ENCODE data around the gene HS3ST6. TPM values are rescaled to one million over a fixed set of nuclear protein-coding genes. Genes with fewer than 3 reads are reported as not detected.
"Not testable (repeated sequence)": the region's sequence is repeated elsewhere in the genome, so short reads cannot be mapped to it uniquely, and the experiment has no call there.

The HS3ST6 gene
- total and polyA plus RNA-seq, 9 of the 15 experiments (the other 6 are each of a cell fraction or from before 2014, with no cell fraction given) = not detected

- TF ChIP-seq FOXJ3 (CRISPR knock-in tag; IDR thresholded peaks at IDR 0.05) (no peak), PCBP2 (IDR thresholded peaks at IDR 0.05; ENCODE audit: low read depth, low read length, poor library complexity, severe bottlenecking) (no peak), CEBPB (tag; IDR thresholded peaks at IDR 0.05) (peak; percentile 94), ZNF764 (CRISPR knock-in tag; IDR thresholded peaks at IDR 0.05; ENCODE audit: low read depth) (peak; percentile 74; the same call in 1 of the 2 replicates), MED1 (CRISPR knock-in tag; IDR thresholded peaks at IDR 0.05; ENCODE audit: borderline replicate concordance) (no peak), GTF2B (IDR thresholded peaks at IDR 0.05; ENCODE audit: extremely low read depth, insufficient read length) (no peak), FUS (optimal IDR thresholded peaks at IDR 0.05; ENCODE audit: low read depth, low read length) (no peak), ID3 (CRISPR knock-in tag; IDR thresholded peaks at IDR 0.05) (no peak), ID3 (tag; IDR thresholded peaks at IDR 0.05) (no peak), MYBL2 (IDR thresholded peaks at IDR 0.05; ENCODE audit: low read depth) (no peak), MYBL2 (CRISPR knock-in tag; IDR thresholded peaks at IDR 0.05; ENCODE audit: borderline replicate concordance) (no peak), MBD2 (IDR thresholded peaks at IDR 0.05; ENCODE audit: borderline replicate concordance, low read depth) (no peak), IFI16 (CRISPR knock-in tag; IDR thresholded peaks at IDR 0.05) (no peak)
Observed at GRCh38 chr16:1884155-1884760, 34.0 kb downstream of the HS3ST6 start (continued).

GRCh38 chr16:1881172-1881571 lies 37.0 kb downstream of the HS3ST6 start:
- H3K27ac ChIP-seq (ENCODE audit: extremely low read depth, low read depth, low read length); FAIRE-seq; DNase-seq (ENCODE audit: extremely low read depth in 1 of 4, low spot score in 3 of 4); BruUV-seq (replicated peaks); H3K4me2 ChIP-seq (ENCODE audit: insufficient read depth, low read length); H3K9me1 ChIP-seq (ENCODE audit: control insufficient read depth, insufficient read depth, low read length); H3K4me3 ChIP-seq; CTCF ChIA-PET (ENCODE audit: low intra/inter-chr PET ratio); H3K9ac ChIP-seq (ENCODE audit: insufficient read depth in 1 of 2, low read depth in 2 of 2, low read length in 2 of 2); H4K20me1 ChIP-seq (replicated peaks; ENCODE audit: control insufficient read depth, insufficient read depth, low read length); H2AFZ ChIP-seq (ENCODE audit: low read depth, low read length); H3K4me1 ChIP-seq (replicated peaks in 1 of 2; ENCODE audit: control insufficient read depth in 2 of 2, insufficient read depth in 2 of 2, low read length in 2 of 2); ATAC-seq; H3K36me3 ChIP-seq (ENCODE audit: control insufficient read depth, insufficient read depth, low read length); H3K79me2 ChIP-seq (ENCODE audit: control insufficient read depth, insufficient read depth, low read length); H3K27me3 ChIP-seq (ENCODE audit: control insufficient read depth in 2 of 2, insufficient read depth in 2 of 2, low read length in 2 of 2); intact Hi-C loops (cut with micrococcal nuclease); H3K9me3 ChIP-seq (replicated peaks; ENCODE audit: control insufficient read depth, insufficient read depth, low read depth, low read length); in situ Hi-C loops (cut with MboI): not testable (repeated sequence)
- POLR2A ChIA-PET = interaction anchor here (0.6 kb wide), 2 partner anchors 9 to 23 kb away, joined by 3 to 4 read pairs; no protein-coding TSS in a partner anchor
- WGBS (ENCODE audit: insufficient coverage, low coverage, missing lambda C conversion rate) = 32% methylated on average over 9 of the region's 9 CpGs
